CD4-positive, alpha-beta T cell treated with Interleukin-12 subunit alpha and Interleukin-12 subunit beta, for 1 hour (primary cell): ENCODE measurements around the gene SET.

Experiments
- DNase-seq: peaks from one replicate; pipeline ENCODE4 v3.0.0-alpha.2; 2020

SET gene

GRCh38 chr9:128732576-128732975 lies 43.6 kb downstream of the SET start:
- DNase-seq = no peak

- DNase-seq = peak; percentile 10
Observed at GRCh38 chr9:128733256-128733655, 44.2 kb downstream of the SET start.

- DNase-seq = no peak
Observed at GRCh38 chr9:128735373-128735772, 46.4 kb downstream of the SET start.

GRCh38 chr9:128742401-128742800 lies 53.4 kb downstream of the SET start:
- no peak for DNase-seq

GRCh38 chr9:128743421-128743820 lies 54.4 kb downstream of the SET start:
- no peak for DNase-seq
